Left lobe of liver (tissue), 2 donors: Measurements from ENCODE around the gene HINFP. TPM values are rescaled to one million over a fixed set of nuclear protein-coding genes. Genes with fewer than 3 reads are reported as not detected.
"Not testable (repeated sequence)": the region's sequence is repeated elsewhere in the genome, so short reads cannot be mapped to it uniquely, and the experiment has no call there.

Experiments used
- ATAC-seq: fragments of 200-7000 bp; cut with Tn5 transposase; one replicate; pipeline ENCODE4 v1.9.1; 2020; ENCODE audit warnings: mild to moderate bottlenecking, moderate library complexity
- DNase-seq: peaks from one replicate; pipeline ENCODE4 v3.0.0-alpha.2; 2020; ENCODE audit warnings: low spot score
- total RNA-seq: library from RNA; stranded (reverse); gene quantifications from one replicate; pipeline ENCODE4 v1.2.1, GENCODE V29; 2021
- donor health status: DM: no; HTN: no; CAD: no; lungs with moderate emphysema.
- donor health status: DM: no; HTN: yes; CAD: no.

HINFP gene
- total RNA-seq, 1 donor from 2014 or later: 8.9 TPM

- DNase-seq: peak; percentile 73
- peak; percentile 77 for ATAC-seq
Measured at GRCh38 chr11:119180729-119181676, 59.6 kb downstream of the HINFP start.

GRCh38 chr11:119181677-119182412 lies 60.5 kb downstream of the HINFP start:
- ATAC-seq (peak; percentile 23), DNase-seq (no peak)

- not testable (repeated sequence) for DNase-seq, ATAC-seq
Measured at GRCh38 chr11:119184399-119184798, 63.0 kb downstream of the HINFP start.

Other genes with a start within 250 kb of the HINFP start
- 0.08 TPM for gene CXCR5, start 237.7 kb upstream of the HINFP start, total RNA-seq
- gene BCL9L, start 195.7 kb upstream of the HINFP start, total RNA-seq: 24.7 TPM
- gene UPK2, start 165.3 kb upstream of the HINFP start, total RNA-seq: not detected
- not detected for gene FOXR1, start 149.8 kb upstream of the HINFP start, total RNA-seq
- gene CENATAC, start 123.4 kb upstream of the HINFP start, total RNA-seq: 14.7 TPM
- 307 TPM for gene RPS25, start 103.2 kb upstream of the HINFP start, total RNA-seq
- gene TRAPPC4, start 102.8 kb upstream of the HINFP start, total RNA-seq: 18.0 TPM
- 155 TPM for gene SLC37A4, start 90.7 kb upstream of the HINFP start, total RNA-seq
- gene HYOU1, start 64.4 kb upstream of the HINFP start, total RNA-seq: 205 TPM
- gene VPS11, start 53.8 kb upstream of the HINFP start, total RNA-seq: 8.7 TPM
- gene HMBS, start 36.7 kb upstream of the HINFP start, total RNA-seq: 15.1 TPM
- 34.3 TPM for gene DPAGT1, start 19.7 kb upstream of the HINFP start, total RNA-seq
- 9.2 TPM for gene C2CD2L, start 14.2 kb upstream of the HINFP start, total RNA-seq
- 0.48 TPM for gene ABCG4, start 27.5 kb downstream of the HINFP start, total RNA-seq
- 13.1 TPM for gene NLRX1, start 47.1 kb downstream of the HINFP start, total RNA-seq
- gene NHERF4, start 63.9 kb downstream of the HINFP start, total RNA-seq: 0.25 TPM
- 3.2 TPM for gene CBL, start 84.8 kb downstream of the HINFP start, total RNA-seq
- 1.5 TPM for gene MCAM, start 195.6 kb downstream of the HINFP start, total RNA-seq
- gene RNF26, start 212.9 kb downstream of the HINFP start, total RNA-seq: 15.0 TPM
- gene C1QTNF5, start 219.3 kb downstream of the HINFP start, total RNA-seq: 4.7 TPM
- not detected for gene MFRP, start 225.1 kb downstream of the HINFP start, total RNA-seq